GM06990 (cell line): ENCODE measurements around the gene TNFAIP2.

Source experiments
- DNase-seq: peaks from one replicate; pipeline ENCODE4 v3.0.0-alpha.2; 2011; ENCODE audit not compliant: insufficient read length; ENCODE audit errors: extremely low read depth
- H3K27me3 ChIP-seq: replicated peaks from 2 replicates; pipeline ENCODE4 v1.6.0; 2011; ENCODE audit warnings: low read length; ENCODE audit not compliant: control insufficient read depth, insufficient read depth
- H3K36me3 ChIP-seq: 2 replicates; pipeline ENCODE4 v1.5.1; 2011; ENCODE audit warnings: low read length; ENCODE audit not compliant: control insufficient read depth, insufficient read depth
- H3K4me3 ChIP-seq: replicated peaks from 2 replicates; pipeline ENCODE4 v1.5.1; 2011; ENCODE audit warnings: low read depth, mild to moderate bottlenecking, control low read depth, low read length
- TF ChIP-seq, protein P1 (sequence below): IDR thresholded peaks from 2 replicates; pipeline ENCODE4 v1.5.1; 2011; ENCODE audit warnings: low read length, control low read depth, mild to moderate bottlenecking, inconsistent platforms; ENCODE audit not compliant: insufficient read depth, poor library complexity, severe bottlenecking

Gene TNFAIP2

DNA sequence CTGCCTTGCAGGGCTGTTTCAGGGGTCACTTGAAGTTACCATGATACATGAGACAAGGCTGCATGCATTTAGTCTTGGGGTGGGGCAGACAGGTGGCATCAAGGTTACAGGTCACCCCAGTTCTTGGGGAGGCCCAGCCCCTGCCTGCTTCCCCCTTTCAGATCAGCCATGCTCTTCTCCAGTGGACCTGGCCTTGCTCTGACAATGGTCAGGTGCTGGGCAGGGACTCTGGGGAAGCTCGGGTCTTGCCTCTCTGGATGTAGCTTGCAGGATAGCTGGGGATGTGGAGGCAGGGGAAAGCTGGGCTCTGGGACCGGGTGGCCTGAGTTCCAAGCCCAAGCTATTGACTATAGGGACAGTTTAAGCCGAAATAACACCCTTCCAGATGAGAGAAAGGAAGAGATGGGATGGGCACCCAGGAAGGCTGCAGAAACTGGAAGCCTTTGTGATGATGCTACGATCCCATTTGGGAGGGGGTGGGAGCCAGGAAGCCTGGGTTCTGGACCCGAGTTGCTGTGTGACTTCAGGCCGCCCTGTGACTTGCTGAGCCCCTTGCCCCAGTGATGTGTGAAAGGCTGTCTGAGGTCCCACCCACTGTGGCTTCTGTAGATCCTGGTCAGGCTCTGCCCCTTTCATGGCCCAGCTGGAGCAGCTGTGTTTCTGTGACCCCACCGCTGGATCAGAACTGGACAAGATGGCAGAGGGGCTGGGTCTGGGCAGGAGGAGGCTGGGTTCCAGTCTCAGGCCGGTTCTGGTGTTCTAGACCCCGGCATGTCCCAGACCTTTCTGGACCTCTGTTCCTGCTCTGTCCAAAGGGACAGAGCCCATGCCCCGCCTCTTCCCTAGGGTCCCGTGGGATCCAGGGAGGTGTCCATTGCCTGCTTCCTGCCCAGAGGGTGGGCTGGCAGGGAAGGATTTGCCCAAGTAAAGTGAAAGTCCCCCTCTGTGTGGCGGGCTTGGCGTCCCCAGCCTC, 2.1 kb downstream of the TNFAIP2 start:
- TF ChIP-seq, protein P1, sequence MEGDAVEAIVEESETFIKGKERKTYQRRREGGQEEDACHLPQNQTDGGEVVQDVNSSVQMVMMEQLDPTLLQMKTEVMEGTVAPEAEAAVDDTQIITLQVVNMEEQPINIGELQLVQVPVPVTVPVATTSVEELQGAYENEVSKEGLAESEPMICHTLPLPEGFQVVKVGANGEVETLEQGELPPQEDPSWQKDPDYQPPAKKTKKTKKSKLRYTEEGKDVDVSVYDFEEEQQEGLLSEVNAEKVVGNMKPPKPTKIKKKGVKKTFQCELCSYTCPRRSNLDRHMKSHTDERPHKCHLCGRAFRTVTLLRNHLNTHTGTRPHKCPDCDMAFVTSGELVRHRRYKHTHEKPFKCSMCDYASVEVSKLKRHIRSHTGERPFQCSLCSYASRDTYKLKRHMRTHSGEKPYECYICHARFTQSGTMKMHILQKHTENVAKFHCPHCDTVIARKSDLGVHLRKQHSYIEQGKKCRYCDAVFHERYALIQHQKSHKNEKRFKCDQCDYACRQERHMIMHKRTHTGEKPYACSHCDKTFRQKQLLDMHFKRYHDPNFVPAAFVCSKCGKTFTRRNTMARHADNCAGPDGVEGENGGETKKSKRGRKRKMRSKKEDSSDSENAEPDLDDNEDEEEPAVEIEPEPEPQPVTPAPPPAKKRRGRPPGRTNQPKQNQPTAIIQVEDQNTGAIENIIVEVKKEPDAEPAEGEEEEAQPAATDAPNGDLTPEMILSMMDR, result no peak
- Histone ChIP-seq H3K4me3 (no peak overlapping the region), H3K27me3 (no peaks in the 10 kb centered on the region), H3K36me3 (peaks cover 7% of the 10 kb centered on the region)
- no peak for DNase-seq

GRCh38 chr14:103126088-103126872, 3.0 kb downstream of the TNFAIP2 start:
- Histone ChIP-seq H3K4me3 (no peak overlapping the region), H3K36me3 (peaks cover 9% of the 10 kb centered on the region), H3K27me3 (no peaks in the 10 kb centered on the region)
- TF ChIP-seq, protein P1, result no peak
- DNase-seq, result no peak

- Histone ChIP-seq H3K27me3 (no peaks in the 10 kb centered on the region), H3K36me3 (peaks cover 9% of the 10 kb centered on the region), H3K4me3 (no peak overlapping the region)
- TF ChIP-seq, protein P1, result no peak
- DNase-seq, result no peak
Measured at GRCh38 chr14:103126873-103127304, 3.6 kb downstream of the TNFAIP2 start.

- DNase-seq, result no peak
- H3K4me3 ChIP-seq, result no peak overlapping the region
- TF ChIP-seq, protein P1, result no peak
- peaks cover 9% of the 10 kb centered on the region for H3K36me3 ChIP-seq
- no peaks in the 10 kb centered on the region for H3K27me3 ChIP-seq
Measured at GRCh38 chr14:103127356-103127755, 4.1 kb downstream of the TNFAIP2 start.

DNA sequence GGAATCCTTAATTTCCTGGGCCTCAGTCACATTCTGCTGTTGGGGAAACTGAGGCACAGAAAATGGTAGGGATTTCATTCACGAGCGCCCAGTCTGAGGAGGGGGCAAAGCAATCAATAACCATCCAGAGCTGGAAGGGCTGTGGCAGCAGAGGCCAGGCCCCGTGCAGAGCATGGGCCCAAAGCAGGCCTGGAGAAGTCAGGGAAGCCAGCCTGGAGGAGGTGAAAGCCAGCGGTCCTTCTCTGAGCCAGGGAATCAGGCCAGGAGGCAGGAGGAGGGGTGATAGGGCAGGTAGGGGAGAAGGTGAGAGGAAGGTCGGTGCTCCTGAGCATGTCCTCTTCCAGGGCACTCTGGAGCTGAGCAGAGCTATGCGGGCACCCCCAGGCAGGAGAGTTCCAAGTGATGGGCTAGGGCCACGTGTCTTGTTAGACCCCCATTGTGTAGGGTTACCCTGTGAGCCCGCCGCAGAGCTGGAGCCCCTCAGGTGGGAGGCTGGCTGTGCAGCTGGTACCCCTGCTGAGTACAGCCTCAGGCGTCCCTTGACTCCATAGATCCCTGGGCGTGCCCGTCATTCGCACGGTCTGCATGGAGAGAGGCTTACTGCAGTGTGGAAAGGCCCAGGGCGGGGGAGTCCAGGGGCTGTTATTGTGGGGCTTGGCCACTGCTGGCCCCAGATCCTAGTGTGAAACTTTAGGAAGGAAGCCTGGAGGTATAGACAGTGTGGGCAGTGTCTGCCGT, 4.8 kb downstream of the TNFAIP2 start:
- H3K36me3 ChIP-seq, result peaks cover 9% of the 10 kb centered on the region

More for the DNA sequence above, 4.8 kb downstream of the TNFAIP2 start:
- Histone ChIP-seq H3K4me3 (no peak overlapping the region), H3K27me3 (no peaks in the 10 kb centered on the region)
- no peak for DNase-seq
- TF ChIP-seq, protein P1, result no peak
